Activated CD4-positive, CD25-positive, alpha-beta regulatory T cell treated with anti-CD3 and anti-CD28 coated beads, Interleukin-2, amount 50 U/mL, for 72 hours (primary cell): ENCODE results near the gene CDK7.

ENCODE experiments used
- DNase-seq: peaks from one replicate; pipeline ENCODE4 v3.0.0; 2021

CDK7 gene

DNA sequence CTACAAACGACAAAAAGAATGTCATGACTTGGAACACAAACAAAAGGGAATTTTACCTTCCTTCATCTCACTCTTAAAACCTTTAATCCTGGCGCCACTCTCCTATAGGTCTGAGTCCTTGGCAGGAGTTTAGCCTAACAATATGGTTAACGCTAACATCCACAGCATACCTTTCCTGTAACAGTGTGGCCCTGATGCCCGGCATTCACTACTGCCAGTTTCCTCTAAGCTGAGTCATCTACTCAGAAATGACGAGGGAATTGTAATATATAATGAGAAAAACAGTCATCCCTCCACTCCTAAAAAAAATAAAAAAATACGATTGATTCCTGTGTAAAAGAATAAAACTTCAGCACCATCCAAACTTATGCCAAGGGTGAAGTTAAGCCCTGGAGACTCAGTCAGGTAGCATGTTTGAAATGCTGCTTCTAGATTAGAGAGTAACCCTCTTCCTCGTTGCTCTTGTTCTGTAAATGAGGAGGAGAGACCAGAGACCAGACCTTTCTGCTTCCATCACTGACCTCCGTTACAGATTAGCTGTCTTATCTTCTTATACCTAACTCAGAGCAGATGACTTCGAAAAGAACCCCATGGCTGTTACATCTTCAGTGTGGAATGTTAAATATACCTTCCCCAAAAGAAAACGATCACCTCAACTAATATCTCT lies 60.5 kb downstream of the CDK7 start:
- no peak for DNase-seq

GRCh38 chr5:69299625-69300024 lies 64.9 kb downstream of the CDK7 start:
- no peak for DNase-seq

- no peak for DNase-seq
Observed at GRCh38 chr5:69300537-69301203, 66.0 kb downstream of the CDK7 start.

- DNase-seq, result no peak
Observed at GRCh38 chr5:69305512-69305911, 70.8 kb downstream of the CDK7 start.

DNA sequence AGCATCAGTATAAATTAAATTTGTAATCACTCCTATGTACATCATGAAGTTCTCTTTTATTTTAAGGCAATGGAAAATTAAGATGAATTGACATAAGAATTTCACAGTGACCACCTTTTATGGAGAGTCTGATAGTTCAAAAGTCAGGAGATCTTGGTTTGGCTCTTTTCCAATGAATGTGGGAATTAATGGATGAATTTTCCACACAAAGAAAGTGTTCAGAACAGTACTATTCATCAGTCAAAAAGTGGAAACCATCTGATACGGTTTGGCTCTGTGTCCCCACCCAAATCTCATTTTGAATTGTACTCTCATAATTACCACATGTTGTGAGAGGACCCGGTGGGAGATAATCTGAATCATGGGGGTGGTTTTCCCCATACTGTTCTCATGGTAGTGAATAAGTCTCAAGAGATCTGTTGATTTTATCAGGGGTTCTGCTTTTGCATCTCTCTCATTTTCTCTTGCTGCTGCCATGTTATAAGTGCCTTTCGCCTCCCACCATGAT lies 73.4 kb downstream of the CDK7 start:
- DNase-seq, result no peak

- no peak for DNase-seq
Observed at GRCh38 chr5:69309380-69309779, 74.7 kb downstream of the CDK7 start.

DNA sequence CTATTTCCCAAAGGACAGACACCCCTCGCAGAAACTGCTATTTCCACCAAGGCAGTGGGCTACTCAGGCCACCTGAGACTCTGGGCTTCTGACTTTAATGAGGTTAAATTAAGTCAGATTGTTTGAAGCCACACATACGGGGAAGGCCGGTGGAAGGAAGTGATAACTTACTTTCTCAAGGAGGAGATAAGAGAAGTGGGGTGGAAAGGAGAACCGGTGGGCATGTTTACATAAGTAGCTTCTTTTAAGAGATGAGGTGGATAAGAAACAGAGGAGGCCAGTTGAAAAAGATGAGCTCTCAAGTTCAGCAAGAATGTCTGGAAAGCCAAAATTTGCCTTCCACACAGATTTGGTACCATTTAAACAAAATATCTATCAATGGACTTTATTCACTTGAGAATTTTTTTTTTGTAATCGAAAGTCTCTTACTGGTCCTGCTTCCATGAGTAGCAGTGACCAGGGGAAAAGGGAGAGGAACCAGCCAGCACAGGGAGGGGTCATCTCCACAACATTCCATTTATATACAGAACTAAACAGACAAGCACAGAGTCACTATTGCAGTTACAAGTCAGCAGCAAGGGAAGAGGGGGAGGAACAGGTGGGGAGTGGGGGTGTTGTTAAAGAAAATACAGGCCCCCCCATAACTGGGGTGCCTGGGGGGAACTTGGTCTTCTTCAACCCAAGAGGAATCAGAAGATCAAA lies 77.9 kb downstream of the CDK7 start:
- DNase-seq, result no peak

GRCh38 chr5:69313428-69313827 lies 78.7 kb downstream of the CDK7 start:
- DNase-seq, result no peak

- no peak for DNase-seq
Observed at GRCh38 chr5:69315972-69316371, 81.3 kb downstream of the CDK7 start.

- DNase-seq, result no peak
Observed at GRCh38 chr5:69317391-69317790, 82.7 kb downstream of the CDK7 start.

- no peak for DNase-seq
Observed at GRCh38 chr5:69326365-69326764, 91.7 kb downstream of the CDK7 start.
